Measurements from ENCODE around the gene ADAMTSL4.
"Not testable (repeated sequence)": the region's sequence is repeated elsewhere in the genome, so short reads cannot be mapped to it uniquely, and the experiment has no call there.

- not testable (repeated sequence) for TF ChIP-seq CTCF (conservative IDR thresholded peaks at IDR 0.05; ENCODE audit: low read depth, low read length); EZH2phosphoT487 (IDR thresholded peaks at IDR 0.05; ENCODE audit: borderline replicate concordance, low read length); EZH2 (IDR thresholded peaks at IDR 0.05; ENCODE audit: low read length, unreplicated experiment)
Measured at GRCh38 chr1:150598346-150598745, 49.1 kb downstream of the ADAMTSL4 start.

Data from PC-3 (cell line).